ENCODE results near the gene FOSL2. TPM values are rescaled to one million over a fixed set of nuclear protein-coding genes. Genes with fewer than 3 reads are reported as not detected.

FOSL2 gene
- polyA plus RNA-seq, 3 donors, result 24.8 to 270 (median 28.6) TPM

DNA sequence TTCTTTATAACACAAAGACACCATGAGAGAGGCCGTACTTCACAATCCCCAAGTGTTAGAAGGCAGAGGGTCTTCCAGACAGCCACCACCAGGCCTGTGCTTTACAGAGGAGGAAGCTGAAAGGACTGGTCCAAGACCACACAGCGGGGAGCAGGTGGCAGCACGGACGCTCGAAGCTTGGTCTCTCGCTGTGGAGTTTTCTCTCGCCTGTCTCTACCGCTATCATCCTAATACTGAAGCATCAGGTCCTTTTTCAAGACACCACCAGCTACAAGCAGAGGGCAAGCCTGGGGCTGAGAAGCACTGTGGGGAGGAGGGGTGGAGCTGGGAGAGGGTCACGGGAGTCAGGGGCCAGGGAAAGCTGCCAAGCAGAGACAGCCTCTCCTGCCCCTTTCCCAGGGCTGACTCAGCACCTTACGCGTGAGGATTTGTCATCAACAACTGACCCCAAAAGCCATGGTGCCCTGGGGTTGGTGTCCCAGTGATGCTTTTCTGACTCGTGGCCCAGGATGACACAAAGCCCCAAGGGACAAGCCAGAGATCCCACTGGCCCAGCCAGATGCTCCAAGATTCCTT, 31.9 kb upstream of the FOSL2 start:
- Histone ChIP-seq H3K4me3 (replicated peaks in 1 of 3; ENCODE audit: low read depth in 2 of 3, low read length in 3 of 3) (peak overlapping the region in 1 of 3 experiments; percentile 40), H3K9ac (ENCODE audit: insufficient read depth, low read length, poor library complexity, severe bottlenecking) (peak overlapping the region; percentile 56), H3K9me3 (replicated peaks in 1 of 2; ENCODE audit: control insufficient read depth in 1 of 2, insufficient read depth in 1 of 2, low read length in 2 of 2) (no peaks in the 10 kb centered on the region), H3K27me3 (ENCODE audit: control insufficient read depth in 2 of 2, insufficient read depth in 2 of 2, low read length in 2 of 2) (no peaks in the 10 kb centered on the region), H4K20me1 (ENCODE audit: insufficient read depth, low read length) (no peaks in the 10 kb centered on the region), H3K27ac (ENCODE audit: low read depth in 1 of 2, low read length in 2 of 2) (peak overlapping the region in 1 of 2 donors; percentile 80), H2AFZ (ENCODE audit: insufficient read depth, low read depth, low read length, poor library complexity, severe bottlenecking) (peak overlapping the region; percentile 48), H3K36me3 (replicated peaks in 1 of 2; ENCODE audit: control insufficient read depth in 1 of 2, insufficient read depth in 2 of 2, low read length in 2 of 2) (no peaks in the 10 kb centered on the region), H3K79me2 (ENCODE audit: insufficient read depth, low read length) (no peaks in the 10 kb centered on the region), H3K4me2 (replicated peaks; ENCODE audit: extremely low read depth, low read length, poor library complexity, severe bottlenecking) (no peak overlapping the region), H3K4me1 (ENCODE audit: control insufficient read depth in 1 of 2, insufficient read depth in 2 of 2, low read length in 2 of 2) (peaks cover 29 to 35% of the 10 kb centered on the region in 2 donors)
- Mint-ChIP-seq H3K27ac (peak overlapping the region; percentile 38 to 97 (median 94)), H3K9me3 (peaks cover 0 to 5% (median 0%) of the 10 kb centered on the region in 7 donors), H3K36me3 (peaks cover 0 to 23% of the 10 kb centered on the region in 2 donors), H3K4me3 (peak overlapping the region; percentile 57 to 58), H3K4me1 (peaks cover 60% of the 10 kb centered on the region), H3K27me3 (ENCODE audit: low read depth in 3 of 3) (peaks cover 5 to 27% (median 25%) of the 10 kb centered on the region in 3 donors)
- 12% methylated on average over 5 of the region's 12 CpGs for WGBS (ENCODE audit: insufficient coverage)
- peak; percentile 87 to 97 (median 90) for DNase-seq
- intact Hi-C loops (cut with micrococcal nuclease), result loop anchor here (2.0 kb wide), 1 partner anchor 30 kb away; no protein-coding TSS in a partner anchor
- TF ChIP-seq, protein P1, sequence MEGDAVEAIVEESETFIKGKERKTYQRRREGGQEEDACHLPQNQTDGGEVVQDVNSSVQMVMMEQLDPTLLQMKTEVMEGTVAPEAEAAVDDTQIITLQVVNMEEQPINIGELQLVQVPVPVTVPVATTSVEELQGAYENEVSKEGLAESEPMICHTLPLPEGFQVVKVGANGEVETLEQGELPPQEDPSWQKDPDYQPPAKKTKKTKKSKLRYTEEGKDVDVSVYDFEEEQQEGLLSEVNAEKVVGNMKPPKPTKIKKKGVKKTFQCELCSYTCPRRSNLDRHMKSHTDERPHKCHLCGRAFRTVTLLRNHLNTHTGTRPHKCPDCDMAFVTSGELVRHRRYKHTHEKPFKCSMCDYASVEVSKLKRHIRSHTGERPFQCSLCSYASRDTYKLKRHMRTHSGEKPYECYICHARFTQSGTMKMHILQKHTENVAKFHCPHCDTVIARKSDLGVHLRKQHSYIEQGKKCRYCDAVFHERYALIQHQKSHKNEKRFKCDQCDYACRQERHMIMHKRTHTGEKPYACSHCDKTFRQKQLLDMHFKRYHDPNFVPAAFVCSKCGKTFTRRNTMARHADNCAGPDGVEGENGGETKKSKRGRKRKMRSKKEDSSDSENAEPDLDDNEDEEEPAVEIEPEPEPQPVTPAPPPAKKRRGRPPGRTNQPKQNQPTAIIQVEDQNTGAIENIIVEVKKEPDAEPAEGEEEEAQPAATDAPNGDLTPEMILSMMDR (IDR thresholded peaks at IDR 0.05), result no peak

DNA sequence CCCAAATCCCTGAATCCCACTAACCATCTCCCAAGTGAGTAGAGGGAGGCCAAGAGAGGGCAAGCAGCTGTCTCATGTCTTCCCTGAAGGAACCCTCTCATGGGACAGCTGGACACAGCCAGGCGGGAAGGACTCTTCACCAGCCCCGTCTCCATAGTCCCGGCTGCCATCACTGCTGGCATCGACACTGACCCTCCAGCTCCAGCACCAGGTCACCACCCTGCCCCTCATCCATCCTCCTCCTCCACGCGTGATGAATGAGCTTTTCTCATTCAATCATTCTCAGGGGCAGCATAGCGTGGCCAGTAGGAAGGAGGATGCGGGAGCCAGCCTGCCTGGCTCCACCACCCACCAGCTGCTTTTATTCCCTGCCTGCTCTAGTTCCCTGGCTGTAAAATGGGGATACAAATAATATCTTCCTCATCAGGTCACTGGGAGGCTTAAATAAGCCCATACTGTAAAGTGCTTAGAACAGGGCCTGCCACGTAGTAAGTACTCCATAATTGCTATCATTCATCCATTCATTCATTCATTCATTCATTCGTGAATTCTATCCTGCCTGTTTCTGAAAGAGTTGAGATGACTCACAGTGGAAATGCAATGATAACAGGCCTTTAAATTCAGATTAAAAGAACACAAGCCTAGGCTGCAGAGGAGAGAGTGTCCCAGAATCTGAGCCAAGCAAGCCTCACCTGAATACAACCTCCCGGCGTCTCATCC, 30.5 kb upstream of the FOSL2 start:
- H3K4me1 Mint-ChIP-seq, result peaks cover 65% of the 10 kb centered on the region

More for the DNA sequence above, 30.5 kb upstream of the FOSL2 start:
- no peaks in the 10 kb centered on the region for H3K9me3 ChIP-seq (replicated peaks in 1 of 2; ENCODE audit: control insufficient read depth in 1 of 2, insufficient read depth in 1 of 2, low read length in 2 of 2)
- Mint-ChIP-seq H3K27me3 (ENCODE audit: low read depth in 3 of 3) (peaks cover 7 to 25% (median 24%) of the 10 kb centered on the region in 3 donors), H3K27ac (peak overlapping the region in 6 of 7 donors; percentile 20 to 97 (median 78)), H3K4me3 (no peak overlapping the region), H3K9me3 (peaks cover 0 to 5% (median 0%) of the 10 kb centered on the region in 7 donors), H3K36me3 (peaks cover 0 to 23% of the 10 kb centered on the region in 2 donors)
- no peak overlapping the region for H3K9ac ChIP-seq (ENCODE audit: insufficient read depth, low read length, poor library complexity, severe bottlenecking)
- no peak overlapping the region for H3K27ac ChIP-seq (ENCODE audit: low read depth in 1 of 2, low read length in 2 of 2)
- H2AFZ ChIP-seq (ENCODE audit: insufficient read depth, low read depth, low read length, poor library complexity, severe bottlenecking), result no peak overlapping the region
- intact Hi-C loops (cut with micrococcal nuclease), result loop anchor here (2.0 kb wide), 1 partner anchor 29 kb away; no protein-coding TSS in a partner anchor
- no peaks in the 10 kb centered on the region for H3K36me3 ChIP-seq (replicated peaks in 1 of 2; ENCODE audit: control insufficient read depth in 1 of 2, insufficient read depth in 2 of 2, low read length in 2 of 2)
- WGBS (ENCODE audit: insufficient coverage), result 93% methylated on average over 6 of the region's 12 CpGs
- no peak overlapping the region for H3K4me3 ChIP-seq (replicated peaks in 1 of 3; ENCODE audit: low read depth in 2 of 3, low read length in 3 of 3)
- H3K27me3 ChIP-seq (ENCODE audit: control insufficient read depth in 2 of 2, insufficient read depth in 2 of 2, low read length in 2 of 2), result no peaks in the 10 kb centered on the region
- no peaks in the 10 kb centered on the region for H4K20me1 ChIP-seq (ENCODE audit: insufficient read depth, low read length)
- TF ChIP-seq, protein P1 (IDR thresholded peaks at IDR 0.05), result no peak
- H3K79me2 ChIP-seq (ENCODE audit: insufficient read depth, low read length), result no peaks in the 10 kb centered on the region
- peaks cover 42 to 48% of the 10 kb centered on the region in 2 donors for H3K4me1 ChIP-seq (ENCODE audit: control insufficient read depth in 1 of 2, insufficient read depth in 2 of 2, low read length in 2 of 2)
- no peak overlapping the region for H3K4me2 ChIP-seq (replicated peaks; ENCODE audit: extremely low read depth, low read length, poor library complexity, severe bottlenecking)
- no peak for DNase-seq

Measured in CD14-positive monocyte (primary cell).